ENCODE measurements around the gene RPL6.
"Not testable (repeated sequence)": the region's sequence is repeated elsewhere in the genome, so short reads cannot be mapped to it uniquely, and the experiment has no call there.

The RPL6 gene

GRCh38 chr12:112418608-112419296, 9.3 kb upstream of the RPL6 start, which contains the start of gene PTPN11:
Gene PTPN11 (plus strand): TSS chr12:112418947. CDS start chr12:112419112, 165 bp downstream.
- peak; percentile 95 for DNase-seq

- DNase-seq = no peak
Observed at GRCh38 chr12:112418273-112418607, 8.8 kb upstream of the RPL6 start.

GRCh38 chr12:112415457-112415856, 6.1 kb upstream of the RPL6 start:
- not testable (repeated sequence) for DNase-seq

GRCh38 chr12:112413855-112414625, 4.6 kb upstream of the RPL6 start:
- no peak for DNase-seq

GRCh38 chr12:112409906-112410244, 470 bp upstream of the RPL6 start:
- DNase-seq = no peak

GRCh38 chr12:112408621-112409020, 784 bp downstream of the RPL6 start:
- DNase-seq = no peak

- not testable (repeated sequence) for DNase-seq
Observed at GRCh38 chr12:112407683-112408082, 1.7 kb downstream of the RPL6 start.

- DNase-seq = no peak
Observed at GRCh38 chr12:112406519-112407488, 2.6 kb downstream of the RPL6 start.

GRCh38 chr12:112401903-112402498, 7.4 kb downstream of the RPL6 start:
- DNase-seq = no peak

GRCh38 chr12:112401054-112401453, 8.4 kb downstream of the RPL6 start:
- DNase-seq = no peak

- no peak for DNase-seq
Observed at GRCh38 chr12:112393328-112393727, 16.1 kb downstream of the RPL6 start.

GRCh38 chr12:112389922-112390654, 19.3 kb downstream of the RPL6 start:
- DNase-seq = not testable (repeated sequence)

GRCh38 chr12:112389228-112389627, 20.2 kb downstream of the RPL6 start:
- no peak for DNase-seq

GRCh38 chr12:112386726-112387125, 22.7 kb downstream of the RPL6 start:
- DNase-seq = no peak

- DNase-seq = no peak
Observed at GRCh38 chr12:112382866-112383265, 26.5 kb downstream of the RPL6 start.

- DNase-seq = peak; percentile 95
Observed at GRCh38 chr12:112381883-112382796, 27.3 kb downstream of the RPL6 start, which contains the start of gene HECTD4. Gene HECTD4 (minus strand): TSS chr12:112382431. CDS start chr12:112382128, 303 bp downstream.

- DNase-seq = peak; percentile 31
Observed at GRCh38 chr12:112381406-112381882, 28.0 kb downstream of the RPL6 start.

- peak; percentile 22 for DNase-seq
Observed at GRCh38 chr12:112380663-112381405, 28.6 kb downstream of the RPL6 start.

GRCh38 chr12:112375105-112375504, 34.3 kb downstream of the RPL6 start:
- no peak for DNase-seq

All from femur (tissue), 1 donor.